ENCODE measurements around the gene KRT78. TPM values are rescaled to one million over a fixed set of nuclear protein-coding genes. Genes with fewer than 3 reads are reported as not detected.
"Not testable (repeated sequence)": the region's sequence is repeated elsewhere in the genome, so short reads cannot be mapped to it uniquely, and the experiment has no call there.

The KRT78 gene
- total and polyA plus RNA-seq, 8 donors: 0.27 to 1.1 (median 0.45) TPM; not detected in 4

DNA sequence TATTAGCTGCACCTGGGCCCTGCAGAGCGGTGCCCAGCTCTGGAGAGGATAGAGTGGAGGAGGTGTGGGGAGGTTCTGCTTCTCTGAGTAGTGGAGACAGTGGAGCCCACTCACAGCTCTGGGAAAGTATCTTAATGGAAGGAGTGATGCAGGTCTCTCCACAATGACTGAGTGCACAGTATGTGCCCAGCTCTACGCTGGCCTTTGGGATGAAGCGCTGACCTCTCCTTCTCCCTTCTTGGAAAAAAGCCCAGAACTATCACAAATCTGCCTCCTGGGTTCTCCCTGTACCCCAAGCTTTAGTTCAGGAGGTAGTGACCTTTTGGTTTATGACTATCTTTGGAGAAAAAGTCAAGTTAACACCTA lies 52.4 kb downstream of the KRT78 start:
- DNase-seq (no peak), ATAC-seq (no peak), FAIRE-seq (no peak)
- H3K27ac ChIP-seq: no peak overlapping the region
- peaks cover 0 to 4% (median 0%) of the 10 kb centered on the region in 3 donors for H3K4me1 ChIP-seq
- H3K36me3 ChIP-seq: no peaks in the 10 kb centered on the region
- TF ChIP-seq, protein P1, sequence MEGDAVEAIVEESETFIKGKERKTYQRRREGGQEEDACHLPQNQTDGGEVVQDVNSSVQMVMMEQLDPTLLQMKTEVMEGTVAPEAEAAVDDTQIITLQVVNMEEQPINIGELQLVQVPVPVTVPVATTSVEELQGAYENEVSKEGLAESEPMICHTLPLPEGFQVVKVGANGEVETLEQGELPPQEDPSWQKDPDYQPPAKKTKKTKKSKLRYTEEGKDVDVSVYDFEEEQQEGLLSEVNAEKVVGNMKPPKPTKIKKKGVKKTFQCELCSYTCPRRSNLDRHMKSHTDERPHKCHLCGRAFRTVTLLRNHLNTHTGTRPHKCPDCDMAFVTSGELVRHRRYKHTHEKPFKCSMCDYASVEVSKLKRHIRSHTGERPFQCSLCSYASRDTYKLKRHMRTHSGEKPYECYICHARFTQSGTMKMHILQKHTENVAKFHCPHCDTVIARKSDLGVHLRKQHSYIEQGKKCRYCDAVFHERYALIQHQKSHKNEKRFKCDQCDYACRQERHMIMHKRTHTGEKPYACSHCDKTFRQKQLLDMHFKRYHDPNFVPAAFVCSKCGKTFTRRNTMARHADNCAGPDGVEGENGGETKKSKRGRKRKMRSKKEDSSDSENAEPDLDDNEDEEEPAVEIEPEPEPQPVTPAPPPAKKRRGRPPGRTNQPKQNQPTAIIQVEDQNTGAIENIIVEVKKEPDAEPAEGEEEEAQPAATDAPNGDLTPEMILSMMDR (IDR thresholded peaks at IDR 0.05): no peak
- H3K27me3 ChIP-seq: no peaks in the 10 kb centered on the region
- intact Hi-C loops (cut with DNase I): no loop called here
- no peaks in the 10 kb centered on the region for H3K9me3 ChIP-seq
- H3K4me3 ChIP-seq: no peak overlapping the region
- 95 to 97% methylated on average over 3 of the region's 3 CpGs for WGBS, 2 donors

DNA sequence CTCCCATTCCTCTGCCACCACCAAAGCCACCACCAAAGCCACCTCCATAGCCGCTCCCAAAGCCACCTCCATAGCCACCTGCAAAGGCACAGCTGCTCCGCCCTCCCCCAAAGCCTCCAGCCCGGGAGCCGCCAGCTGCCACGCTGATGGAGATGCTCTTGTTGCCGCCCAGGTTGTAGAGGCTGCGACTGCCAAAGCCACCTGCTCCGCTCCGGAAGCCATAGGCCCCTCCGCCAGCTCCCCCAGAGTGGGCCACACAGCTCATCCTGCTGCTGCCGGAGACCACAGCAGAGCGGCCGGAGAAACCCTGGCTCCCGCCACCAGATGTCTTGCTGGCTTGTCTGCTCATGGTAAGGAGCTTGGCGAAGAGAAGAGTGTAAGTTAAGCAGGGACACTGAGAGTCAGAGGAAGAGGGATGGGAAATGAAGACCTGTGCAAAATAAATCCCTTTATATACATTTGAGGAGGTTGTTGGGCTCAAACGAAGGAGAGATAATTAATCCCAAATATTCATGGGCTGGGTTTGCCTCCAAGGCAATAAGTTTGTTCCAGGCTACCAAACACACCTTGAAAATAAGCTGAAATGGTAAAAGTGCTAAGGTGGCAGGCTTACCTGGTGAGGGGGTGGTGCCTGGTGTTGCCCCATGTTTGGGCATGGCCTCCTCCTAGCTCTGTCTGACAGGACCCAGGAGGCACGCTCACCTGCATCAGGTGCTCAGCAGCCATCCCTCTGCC lies 52.9 kb downstream of the KRT78 start, which contains the start of gene KRT3:
TSS of gene KRT3 (minus strand) at position 424 of the 735 bp plus-strand sequence. CDS start at position 349, 75 bp downstream.
- H3K27me3 ChIP-seq: no peaks in the 10 kb centered on the region
- H3K36me3 ChIP-seq: no peaks in the 10 kb centered on the region
- DNase-seq (no peak), ATAC-seq (no peak), FAIRE-seq (no peak)
- TF ChIP-seq, protein P1 (IDR thresholded peaks at IDR 0.05): no peak
- intact Hi-C loops (cut with DNase I): no loop called here
- H3K27ac ChIP-seq: no peak within 1 kb of the TSS
- H3K4me1 ChIP-seq: peaks cover 0 to 4% (median 0%) of the 10 kb centered on the region in 3 donors
- 85 to 89% methylated on average over 16 to 17 of the region's 17 CpGs for WGBS, 2 donors
- H3K9me3 ChIP-seq: no peaks in the 10 kb centered on the region
- H3K4me3 ChIP-seq: no peak within 1 kb of the TSS

DNA sequence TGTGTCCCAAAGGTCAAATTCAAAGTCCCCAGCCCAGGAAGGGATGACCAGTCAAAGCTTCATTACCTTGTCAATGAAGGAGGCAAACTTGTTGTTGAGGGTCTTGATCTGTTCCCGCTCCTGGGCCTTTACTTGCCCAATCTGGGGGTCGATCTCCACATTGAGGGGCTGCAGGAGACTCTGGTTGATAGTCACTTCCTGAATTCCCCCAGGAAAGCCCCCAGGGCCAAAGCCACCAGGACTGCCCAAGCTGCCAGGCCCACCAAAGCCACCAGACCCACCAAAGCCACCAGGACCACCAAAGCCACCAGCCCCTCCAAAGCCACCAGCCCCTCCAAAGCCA lies 53.5 kb downstream of the KRT78 start:
- intact Hi-C loops (cut with DNase I); DNase-seq; H3K9me3 ChIP-seq; H3K36me3 ChIP-seq; H3K27ac ChIP-seq; H3K4me1 ChIP-seq; FAIRE-seq; ATAC-seq; H3K27me3 ChIP-seq; H3K4me3 ChIP-seq: not testable (repeated sequence)
- 85 to 100% methylated on average over 2 of the region's 2 CpGs for WGBS, 2 donors

DNA sequence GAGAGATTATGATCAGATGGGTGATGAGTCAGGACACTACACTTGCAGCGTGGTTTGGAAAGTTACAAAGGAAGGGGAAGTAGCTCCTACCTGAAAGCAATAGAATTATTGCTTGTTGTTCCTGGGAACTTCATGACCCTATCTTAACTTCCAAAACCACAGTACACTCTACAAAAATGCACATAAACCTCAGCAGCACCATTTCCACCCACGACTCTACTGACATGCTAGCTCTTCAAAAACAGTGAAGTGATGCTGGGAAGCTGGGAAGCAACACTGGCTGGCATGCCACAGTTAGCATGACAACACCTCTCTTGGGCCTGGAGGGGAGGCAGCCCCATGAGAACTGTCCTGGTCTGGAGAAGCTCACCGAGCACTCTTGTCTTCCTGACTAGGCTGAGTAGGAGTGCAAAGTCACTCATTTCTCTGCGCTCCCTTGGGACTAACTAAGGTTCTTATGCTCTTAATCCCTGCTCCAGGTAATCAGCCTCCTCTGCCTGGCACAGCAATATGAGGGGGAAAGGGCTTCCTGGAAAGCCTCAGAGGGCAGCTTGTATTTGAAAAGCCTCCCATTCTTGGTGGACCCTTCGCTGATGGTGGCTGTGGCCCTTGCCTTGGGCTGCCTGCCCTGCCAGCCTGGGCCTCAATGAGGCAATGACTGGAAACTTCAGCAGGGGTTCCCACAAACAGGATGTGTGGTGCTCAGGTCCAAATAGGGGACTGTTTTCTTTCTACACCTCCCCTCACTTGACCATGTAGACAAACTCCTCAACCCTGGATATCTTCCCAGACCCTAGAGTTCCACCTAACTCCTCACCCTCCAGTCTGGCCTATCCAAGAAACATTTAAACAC lies 54.1 kb downstream of the KRT78 start:
- TF ChIP-seq, protein P1 (IDR thresholded peaks at IDR 0.05): no peak
- DNase-seq: no peak
- ATAC-seq: no peak
- no peaks in the 10 kb centered on the region for H3K9me3 ChIP-seq
- no peaks in the 10 kb centered on the region for H3K36me3 ChIP-seq
- H3K27ac ChIP-seq: no peak overlapping the region
- FAIRE-seq: no peak
- H3K4me3 ChIP-seq: no peak overlapping the region
- H3K27me3 ChIP-seq: no peaks in the 10 kb centered on the region
- H3K4me1 ChIP-seq: no peaks in the 10 kb centered on the region
- 85 to 86% methylated on average over 5 of the region's 5 CpGs for WGBS, 2 donors
- intact Hi-C loops (cut with DNase I): no loop called here

DNA sequence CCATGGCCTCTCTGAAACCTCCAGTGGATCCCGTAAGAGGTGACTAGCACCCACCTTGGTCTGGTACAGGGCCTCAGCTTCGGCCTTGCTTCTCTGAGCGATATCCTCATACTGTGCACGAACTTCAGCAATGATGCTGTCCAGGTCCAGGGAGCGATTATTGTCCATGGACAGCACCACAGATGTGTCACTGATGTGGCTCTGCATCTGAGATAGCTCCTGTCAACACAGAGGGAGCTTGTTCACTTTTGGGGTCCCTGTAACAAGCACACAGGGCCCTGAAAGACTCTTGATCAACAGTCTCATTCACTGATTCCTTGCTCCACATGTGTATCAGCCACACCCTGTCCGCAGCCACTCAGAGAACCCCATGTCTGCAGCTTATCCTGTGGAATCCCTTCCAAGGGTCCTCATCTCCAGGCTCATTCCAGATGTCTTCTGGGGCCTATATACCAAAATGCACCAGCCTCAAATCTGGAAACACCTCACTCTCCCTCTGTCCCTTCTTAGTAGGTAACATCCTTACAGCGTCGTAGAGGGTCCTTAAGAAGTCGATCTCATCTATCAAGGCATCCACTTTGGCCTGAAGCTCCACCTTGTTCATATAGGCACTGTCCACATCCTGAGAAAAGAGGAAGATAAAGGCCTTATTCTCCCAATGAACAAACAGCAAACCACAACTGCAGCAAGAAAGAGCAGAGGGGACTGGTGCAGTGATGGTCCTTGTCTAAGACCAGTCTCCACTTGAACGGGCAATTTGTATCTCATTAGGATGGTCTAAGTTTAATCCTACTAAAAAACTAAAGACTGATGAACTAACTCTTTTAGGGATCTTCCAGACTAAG lies 56.4 kb downstream of the KRT78 start:
- H3K36me3 ChIP-seq: no peaks in the 10 kb centered on the region
- no peak overlapping the region for H3K4me3 ChIP-seq
- no peaks in the 10 kb centered on the region for H3K9me3 ChIP-seq
- DNase-seq (no peak), FAIRE-seq (no peak), ATAC-seq (no peak)
- H3K4me1 ChIP-seq: no peaks in the 10 kb centered on the region
- WGBS, 2 donors: 70 to 86% methylated on average over 10 of the region's 10 CpGs
- intact Hi-C loops (cut with DNase I): no loop called here
- TF ChIP-seq, protein P1 (IDR thresholded peaks at IDR 0.05): no peak
- H3K27ac ChIP-seq: no peak overlapping the region
- H3K27me3 ChIP-seq: no peaks in the 10 kb centered on the region

All from pancreas (tissue), 10 donors.